ENCODE data around the gene TPM4.

The TPM4 gene

DNA sequence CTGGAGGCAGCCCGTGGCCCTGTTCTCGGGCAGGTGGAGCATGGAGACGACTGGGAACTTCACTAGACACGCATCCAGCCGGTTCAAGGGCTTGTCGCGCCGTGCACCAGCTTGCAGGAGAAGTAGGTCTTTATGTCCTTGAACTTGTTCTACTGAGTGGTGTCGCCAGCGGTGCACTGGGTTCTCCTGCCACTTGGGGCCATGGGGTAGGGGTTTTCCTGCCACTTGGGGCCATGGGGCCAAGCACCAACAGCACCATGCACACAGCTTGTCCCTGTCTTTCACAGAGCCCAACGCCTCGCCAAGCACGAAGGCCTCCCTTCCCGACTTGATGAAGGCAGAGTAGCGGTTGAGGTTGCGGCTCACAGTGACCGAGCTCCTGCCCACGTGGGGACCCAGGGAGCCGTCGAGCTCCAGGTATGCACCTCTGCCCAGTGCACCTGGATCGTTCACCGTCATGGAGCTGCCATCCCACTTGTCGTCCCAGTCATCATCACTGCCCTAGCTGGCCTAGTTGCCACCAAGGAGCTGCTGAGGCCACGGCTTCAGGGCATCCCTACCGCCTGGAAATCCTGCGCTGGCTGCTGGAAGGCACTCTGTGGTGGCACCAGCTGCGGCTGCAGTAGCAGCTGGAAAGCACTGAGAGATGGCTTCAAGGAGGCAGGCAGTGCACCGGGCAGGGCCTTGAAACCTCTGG lies 40.5 kb upstream of the TPM4 start:
- DNase-seq (ENCODE audit: insufficient read length) (peak; percentile 16), FAIRE-seq (no peak)
- TF ChIP-seq POLR2AphosphoS5 (IDR thresholded peaks at IDR 0.05; ENCODE audit: low read depth, low read length) (no peak), POLR2A (IDR thresholded peaks at IDR 0.05; ENCODE audit: low read depth, low read length) (no peak), TAF1 (IDR thresholded peaks at IDR 0.05; ENCODE audit: borderline replicate concordance, low read depth, low read length) (no peak)

DNA sequence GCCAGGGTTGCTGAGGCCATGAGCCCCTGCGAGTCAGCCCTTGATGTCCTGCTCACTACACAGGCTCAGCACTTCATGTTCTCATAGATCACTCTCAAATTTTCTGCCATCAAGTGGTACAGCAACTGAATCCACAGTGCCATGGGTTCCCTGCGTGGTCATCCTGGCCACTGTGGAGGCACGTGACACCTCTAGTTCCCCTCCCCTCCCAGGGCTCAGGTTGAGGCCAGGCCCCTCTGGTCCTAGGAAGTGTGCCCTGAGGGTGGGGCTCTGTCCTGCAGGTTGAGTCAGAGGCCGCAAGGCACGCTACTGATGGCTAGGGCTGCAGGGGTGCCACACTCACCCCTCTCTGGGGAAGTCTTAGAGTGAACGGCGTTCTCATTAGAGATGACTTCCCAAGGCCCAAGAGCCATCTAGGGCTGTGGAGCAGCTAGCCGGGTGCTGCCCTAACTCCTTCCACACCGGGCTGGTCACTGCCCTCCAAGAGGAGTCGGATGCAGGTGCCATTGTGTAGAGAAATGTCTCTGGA lies 39.8 kb upstream of the TPM4 start:
- no peak for FAIRE-seq
- no peak for TF ChIP-seq POLR2A (IDR thresholded peaks at IDR 0.05; ENCODE audit: low read depth, low read length)
- no peak for DNase-seq (ENCODE audit: insufficient read length)

DNA sequence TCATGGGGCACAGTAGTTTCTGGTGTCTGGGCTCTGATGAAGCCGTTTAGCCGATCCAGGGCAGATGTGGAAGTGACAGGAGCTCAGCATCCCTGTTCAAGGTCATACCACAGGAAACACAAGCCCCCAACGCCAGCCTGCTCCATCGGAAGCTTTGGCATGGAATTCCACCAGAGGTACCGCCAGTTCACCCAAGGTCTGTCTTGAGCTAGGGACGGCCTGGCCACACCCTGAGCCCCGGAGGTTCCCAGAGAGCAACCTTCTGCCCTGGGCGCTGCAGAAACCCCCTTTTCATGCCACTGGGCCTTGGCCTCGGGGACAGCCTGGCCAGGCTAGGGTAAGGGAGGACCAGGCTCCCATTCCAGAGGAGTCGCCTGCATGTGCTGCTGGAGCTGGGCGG lies 39.4 kb upstream of the TPM4 start:
- TF ChIP-seq TAF1 (IDR thresholded peaks at IDR 0.05; ENCODE audit: borderline replicate concordance, low read depth, low read length) = no peak
- no peak for TF ChIP-seq POLR2A (IDR thresholded peaks at IDR 0.05; ENCODE audit: low read depth, low read length)
- TF ChIP-seq POLR2AphosphoS5 (IDR thresholded peaks at IDR 0.05; ENCODE audit: low read depth, low read length) = no peak
- FAIRE-seq = no peak
- DNase-seq (ENCODE audit: insufficient read length) = peak; percentile 14

DNA sequence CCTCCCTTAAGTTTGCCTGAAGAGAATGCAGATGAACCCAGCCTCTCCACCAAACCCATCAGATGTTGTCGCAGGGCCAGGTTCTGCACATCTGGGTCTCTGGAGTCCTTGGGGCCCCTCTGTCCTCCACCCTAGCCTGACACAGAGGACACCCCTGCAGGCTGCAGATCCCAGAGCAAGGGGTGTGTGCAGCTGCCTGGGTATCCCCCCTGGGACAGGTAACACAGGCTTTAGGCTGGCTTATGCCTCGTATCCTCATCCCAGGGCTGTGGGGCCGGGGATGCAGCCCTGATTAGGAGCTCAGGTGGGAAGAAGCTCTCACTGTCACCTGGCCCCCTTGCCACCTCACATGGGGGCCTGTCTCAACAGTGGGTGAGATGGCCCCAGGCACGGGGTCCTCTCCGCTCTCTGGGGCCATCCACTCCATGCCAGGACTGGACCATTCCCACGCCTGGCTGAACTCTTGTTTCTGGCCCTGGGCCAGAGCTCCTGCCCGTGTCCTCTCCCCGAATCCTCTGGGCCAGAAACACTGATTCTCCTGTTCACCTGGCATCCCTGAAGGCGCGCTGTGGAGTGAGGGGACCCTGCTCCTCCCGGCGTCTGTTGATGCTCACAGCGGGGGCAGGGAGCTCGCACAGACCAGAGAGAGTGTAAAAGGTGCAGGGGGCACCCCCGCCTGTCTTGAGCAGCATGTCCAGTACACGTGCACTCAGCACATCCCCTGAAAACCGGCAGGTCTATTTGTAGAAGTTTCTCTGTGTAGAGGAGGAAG lies 38.7 kb upstream of the TPM4 start:
- TF ChIP-seq POLR2A (IDR thresholded peaks at IDR 0.05; ENCODE audit: low read depth, low read length) (no peak), TAF1 (IDR thresholded peaks at IDR 0.05; ENCODE audit: borderline replicate concordance, low read depth, low read length) (no peak), POLR2AphosphoS5 (IDR thresholded peaks at IDR 0.05; ENCODE audit: low read depth, low read length) (no peak)
- no peak for FAIRE-seq
- DNase-seq (ENCODE audit: insufficient read length) = peak; percentile 13

DNA sequence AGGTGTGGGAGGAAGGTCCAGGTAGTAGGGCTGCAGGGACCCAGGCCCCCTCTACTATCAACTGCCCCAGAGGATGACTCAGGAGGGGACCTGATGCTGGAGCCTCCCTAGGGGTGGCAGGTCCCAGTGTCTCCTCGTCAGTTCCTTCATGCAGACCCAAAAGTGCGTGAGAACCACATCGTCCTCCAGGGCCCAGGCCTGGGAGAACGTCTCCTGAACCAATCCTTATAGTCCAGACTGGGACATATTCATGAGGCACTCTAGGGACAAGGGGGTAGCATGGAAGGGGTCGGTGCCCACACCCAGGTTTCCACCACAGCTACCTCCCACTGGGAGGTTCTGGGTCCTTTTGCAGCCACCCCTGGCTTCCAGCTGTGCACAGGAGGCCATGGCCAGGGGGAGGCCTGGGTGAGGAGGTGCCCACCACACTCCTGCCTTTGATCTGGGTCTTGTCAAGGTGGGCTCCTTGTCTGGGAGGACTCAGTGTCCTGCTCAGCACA lies 38.0 kb upstream of the TPM4 start:
- FAIRE-seq (no peak), DNase-seq (ENCODE audit: insufficient read length) (peak; percentile 14)
- TF ChIP-seq POLR2A (IDR thresholded peaks at IDR 0.05; ENCODE audit: low read depth, low read length) (no peak), TAF1 (IDR thresholded peaks at IDR 0.05; ENCODE audit: borderline replicate concordance, low read depth, low read length) (no peak), POLR2AphosphoS5 (IDR thresholded peaks at IDR 0.05; ENCODE audit: low read depth, low read length) (no peak)

DNA sequence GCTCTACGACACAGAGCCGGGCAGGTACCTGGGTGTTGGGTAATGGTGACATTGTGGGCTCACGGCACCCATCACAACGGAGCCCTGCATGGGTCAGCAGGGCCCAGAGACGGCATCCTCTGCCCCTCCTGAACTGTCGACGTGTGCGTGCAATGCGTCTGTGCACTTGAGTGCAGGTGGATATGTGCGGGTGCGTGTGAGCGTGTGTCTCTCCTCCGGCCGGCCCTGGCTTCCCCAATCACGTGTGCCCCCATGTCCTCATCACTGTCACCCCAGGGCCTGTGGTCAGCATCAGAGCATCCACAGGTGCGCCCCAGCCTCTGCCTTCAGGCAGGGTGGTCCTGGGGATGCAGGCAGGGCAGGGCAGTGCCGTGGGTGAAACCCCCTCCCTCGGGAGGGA lies 37.2 kb upstream of the TPM4 start:
- no peak for TF ChIP-seq POLR2A (IDR thresholded peaks at IDR 0.05; ENCODE audit: low read depth, low read length)
- TF ChIP-seq TAF1 (IDR thresholded peaks at IDR 0.05; ENCODE audit: borderline replicate concordance, low read depth, low read length) = no peak
- no peak for TF ChIP-seq POLR2AphosphoS5 (IDR thresholded peaks at IDR 0.05; ENCODE audit: low read depth, low read length)
- FAIRE-seq (no peak), DNase-seq (ENCODE audit: insufficient read length) (no peak)

DNA sequence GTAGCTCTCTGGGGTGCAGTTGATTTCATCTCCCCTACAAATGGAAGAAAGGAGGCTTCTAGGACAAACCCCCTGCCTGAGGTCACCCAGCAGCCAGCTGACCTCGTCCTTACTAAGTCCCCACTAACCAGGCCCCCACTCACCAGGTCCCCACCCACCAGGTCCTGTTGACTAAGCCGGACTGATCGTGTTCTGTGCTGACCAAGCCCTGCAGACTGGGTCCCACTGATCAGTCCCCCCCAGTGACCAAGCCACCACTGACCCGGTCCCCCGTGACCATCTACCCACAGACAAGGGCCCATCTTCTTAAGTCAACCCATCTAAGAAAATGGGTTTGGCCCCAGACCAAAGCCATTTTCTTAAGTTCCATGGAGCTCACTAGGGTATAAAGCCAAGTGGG lies 36.8 kb upstream of the TPM4 start:
- FAIRE-seq = no peak
- no peak for TF ChIP-seq POLR2AphosphoS5 (IDR thresholded peaks at IDR 0.05; ENCODE audit: low read depth, low read length)
- no peak for TF ChIP-seq TAF1 (IDR thresholded peaks at IDR 0.05; ENCODE audit: borderline replicate concordance, low read depth, low read length)
- TF ChIP-seq POLR2A (IDR thresholded peaks at IDR 0.05; ENCODE audit: low read depth, low read length) = no peak
- no peak for DNase-seq (ENCODE audit: insufficient read length)

DNA sequence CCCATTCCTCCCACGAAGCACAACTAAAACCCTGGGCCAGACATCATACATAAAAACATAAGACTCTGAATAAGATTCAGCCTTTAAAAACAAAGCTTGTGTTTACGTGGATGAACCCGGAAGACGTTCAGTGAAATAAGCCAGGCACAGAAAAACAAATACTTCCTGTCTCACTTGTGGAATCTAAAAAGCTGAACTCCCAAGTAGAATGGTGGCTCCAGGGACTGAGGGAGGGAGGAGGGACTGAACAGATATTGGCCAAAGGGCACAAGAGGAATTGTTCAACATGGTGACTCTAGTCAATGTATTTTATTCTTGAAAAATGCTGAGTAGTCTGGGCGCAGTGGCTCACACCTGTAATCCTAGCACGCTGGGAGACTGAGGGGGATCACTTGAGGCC lies 35.7 kb upstream of the TPM4 start:
- DNase-seq (ENCODE audit: insufficient read length) (no peak), FAIRE-seq (no peak)
- no peak for TF ChIP-seq POLR2A (IDR thresholded peaks at IDR 0.05; ENCODE audit: low read depth, low read length)
- no peak for TF ChIP-seq POLR2AphosphoS5 (IDR thresholded peaks at IDR 0.05; ENCODE audit: low read depth, low read length)

DNA sequence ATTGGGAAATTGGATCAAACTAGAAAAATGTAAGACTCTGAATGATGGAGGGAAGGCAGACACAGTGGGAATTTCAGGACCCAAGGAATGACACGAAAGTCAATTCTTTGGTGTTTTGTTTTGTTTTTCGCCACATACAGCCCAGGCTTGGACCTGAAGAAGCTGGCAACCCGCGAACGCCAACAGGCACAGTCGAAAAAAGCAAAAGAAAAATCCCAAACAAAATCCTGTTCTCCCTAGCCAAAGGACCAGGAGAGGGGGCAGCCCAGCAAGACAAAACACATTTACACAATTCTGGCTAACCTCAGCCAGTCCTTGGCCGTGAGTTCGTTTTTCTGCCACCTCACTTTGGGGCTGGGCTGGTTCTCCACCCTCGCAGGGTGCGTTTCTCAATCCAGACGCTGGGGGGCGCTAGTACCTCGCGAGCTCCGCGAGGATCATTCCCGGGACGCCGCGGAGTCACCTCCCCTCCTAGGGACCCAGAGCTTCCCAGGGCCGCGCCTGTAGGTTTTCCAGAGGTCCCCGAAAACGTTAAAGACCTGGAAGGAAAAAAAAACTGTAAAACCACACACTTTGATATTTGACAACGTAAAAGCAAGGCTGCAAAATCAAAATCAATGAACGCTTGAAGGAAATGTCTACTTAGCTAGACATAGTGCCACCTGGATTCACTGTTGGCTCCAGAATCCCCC lies 34.9 kb upstream of the TPM4 start:
- TF ChIP-seq TAF1 (IDR thresholded peaks at IDR 0.05; ENCODE audit: borderline replicate concordance, low read depth, low read length) (no peak), POLR2AphosphoS5 (IDR thresholded peaks at IDR 0.05; ENCODE audit: low read depth, low read length) (no peak), POLR2A (IDR thresholded peaks at IDR 0.05; ENCODE audit: low read depth, low read length) (no peak)
- FAIRE-seq = peak; percentile 5
- DNase-seq (ENCODE audit: insufficient read length) = peak; percentile 76

DNA sequence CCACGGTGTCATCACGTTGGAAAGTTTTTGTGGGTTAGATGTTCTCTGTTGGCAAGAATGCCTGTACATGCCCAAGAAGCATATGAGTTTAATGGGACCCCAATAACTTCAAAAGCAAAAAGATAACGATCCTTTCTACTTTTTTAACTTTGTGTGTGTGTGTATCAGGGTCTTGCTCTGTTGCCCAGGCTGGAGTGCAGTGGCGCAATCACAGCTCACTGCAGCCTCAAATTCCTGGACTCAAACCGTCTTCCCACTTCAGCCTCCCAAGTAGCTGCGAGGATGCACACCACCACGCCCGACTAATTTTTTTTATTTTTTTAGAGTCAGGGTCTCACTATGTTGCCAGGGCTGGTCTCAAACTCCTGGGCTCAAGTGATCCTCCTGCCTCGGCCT lies 34.3 kb upstream of the TPM4 start:
- TF ChIP-seq POLR2A (IDR thresholded peaks at IDR 0.05; ENCODE audit: low read depth, low read length) (no peak), POLR2AphosphoS5 (IDR thresholded peaks at IDR 0.05; ENCODE audit: low read depth, low read length) (no peak), TAF1 (IDR thresholded peaks at IDR 0.05; ENCODE audit: borderline replicate concordance, low read depth, low read length) (no peak)
- FAIRE-seq (no peak), DNase-seq (ENCODE audit: insufficient read length) (no peak)

DNA sequence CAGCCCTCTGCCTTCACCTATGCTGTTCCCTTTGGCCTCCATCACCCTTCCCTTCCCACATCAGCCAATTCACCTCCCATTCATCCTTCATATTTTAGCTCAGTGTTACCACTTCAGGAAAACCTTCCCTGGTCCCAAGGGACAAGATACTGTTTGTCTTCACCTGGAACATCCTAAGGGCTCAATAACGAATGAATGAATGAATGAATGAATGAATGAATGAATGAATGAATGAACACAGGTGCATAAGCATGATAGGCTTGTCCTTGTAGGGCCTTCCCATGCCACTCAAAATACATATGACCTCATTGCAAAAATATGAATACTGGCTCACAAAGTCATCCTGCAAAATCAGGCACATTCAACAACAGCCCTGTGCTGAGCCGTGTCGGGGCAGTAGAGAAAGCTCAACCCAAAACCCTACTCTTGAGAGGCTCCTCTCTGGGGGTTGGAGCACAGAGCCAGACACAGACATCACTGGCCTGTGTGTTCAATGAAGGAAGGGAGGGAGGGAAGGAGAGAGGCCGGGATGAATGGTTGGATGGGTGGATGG lies 33.7 kb upstream of the TPM4 start:
- DNase-seq (ENCODE audit: insufficient read length) (no peak), FAIRE-seq (no peak)
- TF ChIP-seq POLR2A (IDR thresholded peaks at IDR 0.05; ENCODE audit: low read depth, low read length) (no peak), POLR2AphosphoS5 (IDR thresholded peaks at IDR 0.05; ENCODE audit: low read depth, low read length) (no peak), TAF1 (IDR thresholded peaks at IDR 0.05; ENCODE audit: borderline replicate concordance, low read depth, low read length) (no peak)
